ENCODE results near the gene SLC38A1.

- no peak for TF ChIP-seq RAD21 (IDR thresholded peaks at IDR 0.05; ENCODE audit: low read depth)
- no peak for TF ChIP-seq EZH2 (IDR thresholded peaks at IDR 0.05)
- no peak for TF ChIP-seq POLR2AphosphoS5 (IDR thresholded peaks at IDR 0.05; ENCODE audit: low read depth, low read length)
- TF ChIP-seq ZNF274 (IDR thresholded peaks at IDR 0.05; ENCODE audit: low read depth, low read length), result no peak
- no peak for TF ChIP-seq EZH2phosphoT487 (IDR thresholded peaks at IDR 0.05; ENCODE audit: borderline replicate concordance)
- TF ChIP-seq, protein P1, sequence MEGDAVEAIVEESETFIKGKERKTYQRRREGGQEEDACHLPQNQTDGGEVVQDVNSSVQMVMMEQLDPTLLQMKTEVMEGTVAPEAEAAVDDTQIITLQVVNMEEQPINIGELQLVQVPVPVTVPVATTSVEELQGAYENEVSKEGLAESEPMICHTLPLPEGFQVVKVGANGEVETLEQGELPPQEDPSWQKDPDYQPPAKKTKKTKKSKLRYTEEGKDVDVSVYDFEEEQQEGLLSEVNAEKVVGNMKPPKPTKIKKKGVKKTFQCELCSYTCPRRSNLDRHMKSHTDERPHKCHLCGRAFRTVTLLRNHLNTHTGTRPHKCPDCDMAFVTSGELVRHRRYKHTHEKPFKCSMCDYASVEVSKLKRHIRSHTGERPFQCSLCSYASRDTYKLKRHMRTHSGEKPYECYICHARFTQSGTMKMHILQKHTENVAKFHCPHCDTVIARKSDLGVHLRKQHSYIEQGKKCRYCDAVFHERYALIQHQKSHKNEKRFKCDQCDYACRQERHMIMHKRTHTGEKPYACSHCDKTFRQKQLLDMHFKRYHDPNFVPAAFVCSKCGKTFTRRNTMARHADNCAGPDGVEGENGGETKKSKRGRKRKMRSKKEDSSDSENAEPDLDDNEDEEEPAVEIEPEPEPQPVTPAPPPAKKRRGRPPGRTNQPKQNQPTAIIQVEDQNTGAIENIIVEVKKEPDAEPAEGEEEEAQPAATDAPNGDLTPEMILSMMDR (IDR thresholded peaks at IDR 0.05 in 2 of 3, conservative IDR thresholded peaks at IDR 0.05 in 1 of 3; ENCODE audit: borderline replicate concordance in 1 of 3, insufficient read depth in 1 of 3, low read depth in 2 of 3, low read length in 2 of 3), result no peak
- TF ChIP-seq POLR2A (IDR thresholded peaks at IDR 0.05; ENCODE audit: borderline replicate concordance, extremely low read depth, insufficient read depth, insufficient read length), result no peak
- TF ChIP-seq, protein P2, sequence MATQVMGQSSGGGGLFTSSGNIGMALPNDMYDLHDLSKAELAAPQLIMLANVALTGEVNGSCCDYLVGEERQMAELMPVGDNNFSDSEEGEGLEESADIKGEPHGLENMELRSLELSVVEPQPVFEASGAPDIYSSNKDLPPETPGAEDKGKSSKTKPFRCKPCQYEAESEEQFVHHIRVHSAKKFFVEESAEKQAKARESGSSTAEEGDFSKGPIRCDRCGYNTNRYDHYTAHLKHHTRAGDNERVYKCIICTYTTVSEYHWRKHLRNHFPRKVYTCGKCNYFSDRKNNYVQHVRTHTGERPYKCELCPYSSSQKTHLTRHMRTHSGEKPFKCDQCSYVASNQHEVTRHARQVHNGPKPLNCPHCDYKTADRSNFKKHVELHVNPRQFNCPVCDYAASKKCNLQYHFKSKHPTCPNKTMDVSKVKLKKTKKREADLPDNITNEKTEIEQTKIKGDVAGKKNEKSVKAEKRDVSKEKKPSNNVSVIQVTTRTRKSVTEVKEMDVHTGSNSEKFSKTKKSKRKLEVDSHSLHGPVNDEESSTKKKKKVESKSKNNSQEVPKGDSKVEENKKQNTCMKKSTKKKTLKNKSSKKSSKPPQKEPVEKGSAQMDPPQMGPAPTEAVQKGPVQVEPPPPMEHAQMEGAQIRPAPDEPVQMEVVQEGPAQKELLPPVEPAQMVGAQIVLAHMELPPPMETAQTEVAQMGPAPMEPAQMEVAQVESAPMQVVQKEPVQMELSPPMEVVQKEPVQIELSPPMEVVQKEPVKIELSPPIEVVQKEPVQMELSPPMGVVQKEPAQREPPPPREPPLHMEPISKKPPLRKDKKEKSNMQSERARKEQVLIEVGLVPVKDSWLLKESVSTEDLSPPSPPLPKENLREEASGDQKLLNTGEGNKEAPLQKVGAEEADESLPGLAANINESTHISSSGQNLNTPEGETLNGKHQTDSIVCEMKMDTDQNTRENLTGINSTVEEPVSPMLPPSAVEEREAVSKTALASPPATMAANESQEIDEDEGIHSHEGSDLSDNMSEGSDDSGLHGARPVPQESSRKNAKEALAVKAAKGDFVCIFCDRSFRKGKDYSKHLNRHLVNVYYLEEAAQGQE (IDR thresholded peaks at IDR 0.05; ENCODE audit: low read depth), result no peak
- TF ChIP-seq SRF (IDR thresholded peaks at IDR 0.05; ENCODE audit: low read depth), result no peak
- TF ChIP-seq, protein P3, sequence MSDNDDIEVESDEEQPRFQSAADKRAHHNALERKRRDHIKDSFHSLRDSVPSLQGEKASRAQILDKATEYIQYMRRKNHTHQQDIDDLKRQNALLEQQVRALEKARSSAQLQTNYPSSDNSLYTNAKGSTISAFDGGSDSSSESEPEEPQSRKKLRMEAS (IDR thresholded peaks at IDR 0.05), result no peak
- TF ChIP-seq, protein P4, sequence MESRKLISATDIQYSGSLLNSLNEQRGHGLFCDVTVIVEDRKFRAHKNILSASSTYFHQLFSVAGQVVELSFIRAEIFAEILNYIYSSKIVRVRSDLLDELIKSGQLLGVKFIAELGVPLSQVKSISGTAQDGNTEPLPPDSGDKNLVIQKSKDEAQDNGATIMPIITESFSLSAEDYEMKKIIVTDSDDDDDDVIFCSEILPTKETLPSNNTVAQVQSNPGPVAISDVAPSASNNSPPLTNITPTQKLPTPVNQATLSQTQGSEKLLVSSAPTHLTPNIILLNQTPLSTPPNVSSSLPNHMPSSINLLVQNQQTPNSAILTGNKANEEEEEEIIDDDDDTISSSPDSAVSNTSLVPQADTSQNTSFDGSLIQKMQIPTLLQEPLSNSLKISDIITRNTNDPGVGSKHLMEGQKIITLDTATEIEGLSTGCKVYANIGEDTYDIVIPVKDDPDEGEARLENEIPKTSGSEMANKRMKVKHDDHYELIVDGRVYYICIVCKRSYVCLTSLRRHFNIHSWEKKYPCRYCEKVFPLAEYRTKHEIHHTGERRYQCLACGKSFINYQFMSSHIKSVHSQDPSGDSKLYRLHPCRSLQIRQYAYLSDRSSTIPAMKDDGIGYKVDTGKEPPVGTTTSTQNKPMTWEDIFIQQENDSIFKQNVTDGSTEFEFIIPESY (IDR thresholded peaks at IDR 0.05; ENCODE audit: extremely low read depth, insufficient replicate concordance, low read length), result no peak
These were observed 83.8 kb downstream of the SLC38A1 start for GRCh38 chr12:46184798-46185595.

Data from HCT116 (cell line).